ENCODE data around the gene C2orf69. TPM values are rescaled to one million over a fixed set of nuclear protein-coding genes. Genes with fewer than 3 reads are reported as not detected.

C2orf69 gene
- total and polyA plus RNA-seq, 9 donors: 5.7 to 12.7 (median 8.8) TPM

GRCh38 chr2:199955339-199956061 lies 44.4 kb downstream of the C2orf69 start, which contains the start of the genes MAIP1 and TYW5:
TSS of gene MAIP1 (plus strand) at chr2:199955582. CDS start at chr2:199955799, 217 bp downstream.
TSS of gene TYW5 (minus strand) at chr2:199955491. CDS start at chr2:199955470, 21 bp downstream.
- Histone ChIP-seq H3K4me3 (ENCODE audit: low read length) (peak within 1 kb of the TSS; percentile 99), H3K27me3 (ENCODE audit: control insufficient read depth, insufficient read depth, low read length) (no peaks in the 10 kb centered on the region)
- under 1% methylated on average over 64 of the region's 64 CpGs for WGBS (ENCODE audit: insufficient coverage)

GRCh38 chr2:199956062-199956380 lies 44.9 kb downstream of the C2orf69 start:
- Histone ChIP-seq H3K9me3 (replicated peaks; ENCODE audit: control insufficient read depth, low read depth, low read length) (no peaks in the 10 kb centered on the region), H3K4me1 (ENCODE audit: control insufficient read depth, insufficient read depth, low read length) (peaks cover 18% of the 10 kb centered on the region), H3K4me3 (ENCODE audit: low read length) (peak overlapping the region; percentile 99), H3K36me3 (ENCODE audit: control insufficient read depth, insufficient read depth, low read length) (peaks cover 10% of the 10 kb centered on the region), H3K27me3 (ENCODE audit: control insufficient read depth, insufficient read depth, low read length) (no peaks in the 10 kb centered on the region), H3K27ac (ENCODE audit: low read length) (peak overlapping the region; percentile 97)
- 0% methylated on average over 10 of the region's 10 CpGs for WGBS (ENCODE audit: insufficient coverage)
- no peak for DNase-seq

More at GRCh38 chr2:199955339-199956061, 44.4 kb downstream of the C2orf69 start, which contains the start of the genes MAIP1 and TYW5:
- no peaks in the 10 kb centered on the region for H3K9me3 ChIP-seq (replicated peaks; ENCODE audit: control insufficient read depth, low read depth, low read length)
- H3K27ac ChIP-seq (ENCODE audit: low read length): peak within 1 kb of the TSS; percentile 97
- H3K36me3 ChIP-seq (ENCODE audit: control insufficient read depth, insufficient read depth, low read length): peaks cover 6% of the 10 kb centered on the region
- H3K4me1 ChIP-seq (ENCODE audit: control insufficient read depth, insufficient read depth, low read length): peaks cover 18% of the 10 kb centered on the region
- peak; percentile 94 for DNase-seq

- Histone ChIP-seq H3K9me3 (replicated peaks; ENCODE audit: control insufficient read depth, low read depth, low read length) (no peaks in the 10 kb centered on the region), H3K4me1 (ENCODE audit: control insufficient read depth, insufficient read depth, low read length) (peaks cover 18% of the 10 kb centered on the region), H3K36me3 (ENCODE audit: control insufficient read depth, insufficient read depth, low read length) (peaks cover 18% of the 10 kb centered on the region), H3K27me3 (ENCODE audit: control insufficient read depth, insufficient read depth, low read length) (no peaks in the 10 kb centered on the region), H3K4me3 (ENCODE audit: low read length) (no peak overlapping the region), H3K27ac (ENCODE audit: low read length) (no peak overlapping the region)
- no peak for DNase-seq
- WGBS (ENCODE audit: insufficient coverage): 89% methylated on average over 3 of the region's 4 CpGs
These were observed 46.9 kb downstream of the C2orf69 start for GRCh38 chr2:199958014-199958413.

GRCh38 chr2:199962203-199962602 lies 51.1 kb downstream of the C2orf69 start:
- Histone ChIP-seq H3K4me3 (ENCODE audit: low read length) (no peak overlapping the region), H3K27me3 (ENCODE audit: control insufficient read depth, insufficient read depth, low read length) (no peaks in the 10 kb centered on the region), H3K4me1 (ENCODE audit: control insufficient read depth, insufficient read depth, low read length) (peaks cover 3% of the 10 kb centered on the region), H3K36me3 (ENCODE audit: control insufficient read depth, insufficient read depth, low read length) (peaks cover 23% of the 10 kb centered on the region), H3K27ac (ENCODE audit: low read length) (no peak overlapping the region), H3K9me3 (replicated peaks; ENCODE audit: control insufficient read depth, low read depth, low read length) (no peaks in the 10 kb centered on the region)
- DNase-seq: no peak
- WGBS (ENCODE audit: insufficient coverage): 100% methylated on average over 2 of the region's 2 CpGs

- no CpG with 5 or more reads among the region's 2 CpGs for WGBS (ENCODE audit: insufficient coverage)
- Histone ChIP-seq H3K4me1 (ENCODE audit: control insufficient read depth, insufficient read depth, low read length) (no peaks in the 10 kb centered on the region), H3K27ac (ENCODE audit: low read length) (no peak overlapping the region), H3K4me3 (ENCODE audit: low read length) (no peak overlapping the region), H3K9me3 (replicated peaks; ENCODE audit: control insufficient read depth, low read depth, low read length) (no peaks in the 10 kb centered on the region), H3K36me3 (ENCODE audit: control insufficient read depth, insufficient read depth, low read length) (peaks cover 11% of the 10 kb centered on the region), H3K27me3 (ENCODE audit: control insufficient read depth, insufficient read depth, low read length) (no peaks in the 10 kb centered on the region)
- no peak for DNase-seq
These were observed 55.3 kb downstream of the C2orf69 start for GRCh38 chr2:199966405-199966804.

GRCh38 chr2:199966976-199967375 lies 55.9 kb downstream of the C2orf69 start:
- DNase-seq: no peak
- Histone ChIP-seq H3K27ac (ENCODE audit: low read length) (no peak overlapping the region), H3K27me3 (ENCODE audit: control insufficient read depth, insufficient read depth, low read length) (no peaks in the 10 kb centered on the region), H3K4me3 (ENCODE audit: low read length) (no peak overlapping the region), H3K4me1 (ENCODE audit: control insufficient read depth, insufficient read depth, low read length) (no peaks in the 10 kb centered on the region), H3K9me3 (replicated peaks; ENCODE audit: control insufficient read depth, low read depth, low read length) (no peaks in the 10 kb centered on the region), H3K36me3 (ENCODE audit: control insufficient read depth, insufficient read depth, low read length) (peaks cover 10% of the 10 kb centered on the region)
- WGBS (ENCODE audit: insufficient coverage): no CpG with 5 or more reads among the region's 1 CpG

- Histone ChIP-seq H3K27ac (ENCODE audit: low read length) (no peak overlapping the region), H3K4me3 (ENCODE audit: low read length) (no peak overlapping the region), H3K27me3 (ENCODE audit: control insufficient read depth, insufficient read depth, low read length) (no peaks in the 10 kb centered on the region), H3K9me3 (replicated peaks; ENCODE audit: control insufficient read depth, low read depth, low read length) (no peaks in the 10 kb centered on the region), H3K4me1 (ENCODE audit: control insufficient read depth, insufficient read depth, low read length) (no peaks in the 10 kb centered on the region), H3K36me3 (ENCODE audit: control insufficient read depth, insufficient read depth, low read length) (peaks cover 5% of the 10 kb centered on the region)
- DNase-seq: no peak
- whole genome bisulfite sequencing (ENCODE audit: insufficient coverage): no CpG with 5 or more reads among the region's 1 CpG
These were observed 57.0 kb downstream of the C2orf69 start for GRCh38 chr2:199968126-199968525.

GRCh38 chr2:199972088-199972626 lies 61.1 kb downstream of the C2orf69 start:
- no peak for DNase-seq
- Histone ChIP-seq H3K4me3 (ENCODE audit: low read length) (no peak overlapping the region), H3K27ac (ENCODE audit: low read length) (no peak overlapping the region), H3K36me3 (ENCODE audit: control insufficient read depth, insufficient read depth, low read length) (no peaks in the 10 kb centered on the region), H3K27me3 (ENCODE audit: control insufficient read depth, insufficient read depth, low read length) (no peaks in the 10 kb centered on the region), H3K4me1 (ENCODE audit: control insufficient read depth, insufficient read depth, low read length) (no peaks in the 10 kb centered on the region), H3K9me3 (replicated peaks; ENCODE audit: control insufficient read depth, low read depth, low read length) (no peaks in the 10 kb centered on the region)
- WGBS (ENCODE audit: insufficient coverage): 75% methylated on average over 2 of the region's 6 CpGs

GRCh38 chr2:199973703-199974102 lies 62.6 kb downstream of the C2orf69 start:
- WGBS (ENCODE audit: insufficient coverage): no CpG with 5 or more reads among the region's 2 CpGs
- Histone ChIP-seq H3K36me3 (ENCODE audit: control insufficient read depth, insufficient read depth, low read length) (no peaks in the 10 kb centered on the region), H3K27ac (ENCODE audit: low read length) (no peak overlapping the region), H3K4me3 (ENCODE audit: low read length) (no peak overlapping the region), H3K27me3 (ENCODE audit: control insufficient read depth, insufficient read depth, low read length) (no peaks in the 10 kb centered on the region), H3K9me3 (replicated peaks; ENCODE audit: control insufficient read depth, low read depth, low read length) (no peaks in the 10 kb centered on the region), H3K4me1 (ENCODE audit: control insufficient read depth, insufficient read depth, low read length) (no peaks in the 10 kb centered on the region)
- peak; percentile 71 for DNase-seq

GRCh38 chr2:199975273-199975895 lies 64.3 kb downstream of the C2orf69 start:
- Histone ChIP-seq H3K4me1 (ENCODE audit: control insufficient read depth, insufficient read depth, low read length) (peaks cover 7% of the 10 kb centered on the region), H3K36me3 (ENCODE audit: control insufficient read depth, insufficient read depth, low read length) (no peaks in the 10 kb centered on the region), H3K27me3 (ENCODE audit: control insufficient read depth, insufficient read depth, low read length) (no peaks in the 10 kb centered on the region), H3K9me3 (replicated peaks; ENCODE audit: control insufficient read depth, low read depth, low read length) (no peaks in the 10 kb centered on the region), H3K4me3 (ENCODE audit: low read length) (no peak overlapping the region), H3K27ac (ENCODE audit: low read length) (no peak overlapping the region)
- DNase-seq: no peak
- 94% methylated on average over 2 of the region's 3 CpGs for WGBS (ENCODE audit: insufficient coverage)

Measured in muscle of leg (tissue), 11 donors.